ENCODE data around the gene CNTRL. TPM values are rescaled to one million over a fixed set of nuclear protein-coding genes. Genes with fewer than 3 reads are reported as not detected.
"Not testable (repeated sequence)": the region's sequence is repeated elsewhere in the genome, so short reads cannot be mapped to it uniquely, and the experiment has no call there.

The CNTRL gene
- total RNA-seq, 1 donor from 2014 or later: 18.2 TPM

DNA sequence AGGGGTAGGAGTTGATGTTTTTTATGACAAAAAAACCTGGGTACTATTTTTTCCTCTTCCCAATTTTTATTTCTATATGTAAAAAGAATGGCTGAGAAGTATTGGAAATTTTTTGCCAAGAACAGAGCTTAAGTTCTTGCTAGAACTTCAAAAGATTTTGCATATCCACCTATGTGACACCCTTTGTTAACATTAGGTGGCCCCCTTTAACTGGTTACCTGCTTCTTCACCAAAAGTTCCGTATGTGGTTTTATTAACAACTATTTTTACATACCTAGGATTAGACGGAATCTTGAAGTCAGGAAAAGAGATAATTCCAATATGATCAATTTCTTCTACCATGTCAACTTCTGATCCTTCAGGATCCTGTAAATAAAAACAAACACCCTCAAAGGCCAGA lies 40.2 kb upstream of the CNTRL start:
- no peak overlapping the region for H3K4me3 Mint-ChIP-seq (ENCODE audit: low read depth)
- no peak for DNase-seq (ENCODE audit: low spot score, unreplicated experiment)
- peaks cover 1% of the 10 kb centered on the region for H3K36me3 Mint-ChIP-seq (ENCODE audit: insufficient read depth)
- no peaks in the 10 kb centered on the region for H3K9me3 Mint-ChIP-seq (ENCODE audit: low read depth)
- no peaks in the 10 kb centered on the region for H3K27me3 Mint-ChIP-seq
- H3K27ac Mint-ChIP-seq: no peak overlapping the region
- no peaks in the 10 kb centered on the region for H3K4me1 Mint-ChIP-seq (ENCODE audit: low read depth)
- TF ChIP-seq, protein P1, sequence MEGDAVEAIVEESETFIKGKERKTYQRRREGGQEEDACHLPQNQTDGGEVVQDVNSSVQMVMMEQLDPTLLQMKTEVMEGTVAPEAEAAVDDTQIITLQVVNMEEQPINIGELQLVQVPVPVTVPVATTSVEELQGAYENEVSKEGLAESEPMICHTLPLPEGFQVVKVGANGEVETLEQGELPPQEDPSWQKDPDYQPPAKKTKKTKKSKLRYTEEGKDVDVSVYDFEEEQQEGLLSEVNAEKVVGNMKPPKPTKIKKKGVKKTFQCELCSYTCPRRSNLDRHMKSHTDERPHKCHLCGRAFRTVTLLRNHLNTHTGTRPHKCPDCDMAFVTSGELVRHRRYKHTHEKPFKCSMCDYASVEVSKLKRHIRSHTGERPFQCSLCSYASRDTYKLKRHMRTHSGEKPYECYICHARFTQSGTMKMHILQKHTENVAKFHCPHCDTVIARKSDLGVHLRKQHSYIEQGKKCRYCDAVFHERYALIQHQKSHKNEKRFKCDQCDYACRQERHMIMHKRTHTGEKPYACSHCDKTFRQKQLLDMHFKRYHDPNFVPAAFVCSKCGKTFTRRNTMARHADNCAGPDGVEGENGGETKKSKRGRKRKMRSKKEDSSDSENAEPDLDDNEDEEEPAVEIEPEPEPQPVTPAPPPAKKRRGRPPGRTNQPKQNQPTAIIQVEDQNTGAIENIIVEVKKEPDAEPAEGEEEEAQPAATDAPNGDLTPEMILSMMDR (IDR thresholded peaks at IDR 0.05; ENCODE audit: unreplicated experiment): no peak

DNA sequence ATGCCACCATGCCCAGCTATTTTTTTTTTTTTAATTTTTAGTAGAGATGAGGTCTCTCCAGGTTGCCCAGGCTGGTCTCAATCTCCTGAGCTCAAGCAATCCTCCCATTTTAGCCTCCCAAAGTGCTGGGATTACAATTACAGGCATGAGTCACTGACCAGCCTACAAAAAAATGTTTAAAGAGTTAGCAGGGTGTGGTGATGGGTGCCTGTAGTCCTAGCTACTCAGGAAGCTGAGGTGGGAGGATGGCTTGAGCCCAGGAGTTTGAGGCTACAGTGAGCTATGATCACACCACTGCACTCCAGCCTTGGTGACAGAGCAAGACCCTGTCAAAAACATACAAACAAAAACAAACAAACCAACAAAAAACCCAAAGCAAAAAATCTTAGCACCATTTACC lies 39.0 kb upstream of the CNTRL start:
- not testable (repeated sequence) for H3K27ac Mint-ChIP-seq; H3K27me3 Mint-ChIP-seq; H3K4me3 Mint-ChIP-seq (ENCODE audit: low read depth); H3K36me3 Mint-ChIP-seq (ENCODE audit: insufficient read depth); H3K4me1 Mint-ChIP-seq (ENCODE audit: low read depth); H3K9me3 Mint-ChIP-seq (ENCODE audit: low read depth); DNase-seq (ENCODE audit: low spot score, unreplicated experiment)

DNA sequence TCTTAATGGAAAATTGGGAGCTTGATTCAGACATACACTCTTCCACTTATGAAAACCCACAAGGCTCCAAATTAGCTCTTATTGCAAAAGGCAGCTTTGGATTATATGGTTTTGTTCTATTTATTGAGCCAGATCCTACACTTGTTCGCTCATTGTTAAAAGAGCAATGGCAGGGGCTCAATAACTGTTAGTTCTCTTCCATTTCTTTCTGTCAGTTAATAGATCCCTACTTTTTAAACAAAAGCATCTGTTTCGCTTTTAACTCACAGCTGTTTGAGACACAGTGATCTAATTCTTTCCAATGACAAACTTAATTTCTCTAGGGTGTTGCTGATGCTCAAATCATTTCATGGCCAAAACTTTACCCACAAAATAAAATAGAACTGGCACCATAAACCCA lies 36.4 kb upstream of the CNTRL start:
- Mint-ChIP-seq H3K27me3 (no peaks in the 10 kb centered on the region), H3K4me1 (ENCODE audit: low read depth) (no peaks in the 10 kb centered on the region), H3K4me3 (ENCODE audit: low read depth) (no peak overlapping the region), H3K36me3 (ENCODE audit: insufficient read depth) (peaks cover 4% of the 10 kb centered on the region), H3K27ac (no peak overlapping the region), H3K9me3 (ENCODE audit: low read depth) (no peaks in the 10 kb centered on the region)
- TF ChIP-seq, protein P1 (IDR thresholded peaks at IDR 0.05; ENCODE audit: unreplicated experiment): no peak
- no peak for DNase-seq (ENCODE audit: low spot score, unreplicated experiment)

DNA sequence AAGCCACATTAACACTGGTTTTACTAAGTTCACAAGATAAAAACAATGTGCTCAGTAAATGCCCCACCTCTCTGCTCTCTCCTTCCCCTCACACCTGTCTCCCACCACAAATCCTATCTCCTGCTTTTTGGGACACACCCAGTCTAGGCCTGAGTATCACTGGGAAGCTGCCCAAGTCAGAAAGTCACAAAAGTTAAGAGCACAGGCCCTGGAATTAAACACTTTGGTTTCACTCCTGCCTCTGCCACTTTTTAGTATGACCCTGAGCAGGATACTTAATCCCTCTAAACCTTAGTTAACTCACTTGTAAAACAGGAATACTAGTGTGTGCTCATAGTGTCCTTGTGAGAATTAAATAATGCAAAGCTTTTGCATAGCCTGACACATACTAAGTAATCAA lies 36.0 kb upstream of the CNTRL start:
- no peak for DNase-seq (ENCODE audit: low spot score, unreplicated experiment)
- Mint-ChIP-seq H3K9me3 (ENCODE audit: low read depth) (no peaks in the 10 kb centered on the region), H3K4me3 (ENCODE audit: low read depth) (no peak overlapping the region), H3K36me3 (ENCODE audit: insufficient read depth) (peaks cover 4% of the 10 kb centered on the region), H3K27me3 (no peaks in the 10 kb centered on the region), H3K4me1 (ENCODE audit: low read depth) (no peaks in the 10 kb centered on the region), H3K27ac (no peak overlapping the region)
- TF ChIP-seq, protein P1 (IDR thresholded peaks at IDR 0.05; ENCODE audit: unreplicated experiment): no peak

DNA sequence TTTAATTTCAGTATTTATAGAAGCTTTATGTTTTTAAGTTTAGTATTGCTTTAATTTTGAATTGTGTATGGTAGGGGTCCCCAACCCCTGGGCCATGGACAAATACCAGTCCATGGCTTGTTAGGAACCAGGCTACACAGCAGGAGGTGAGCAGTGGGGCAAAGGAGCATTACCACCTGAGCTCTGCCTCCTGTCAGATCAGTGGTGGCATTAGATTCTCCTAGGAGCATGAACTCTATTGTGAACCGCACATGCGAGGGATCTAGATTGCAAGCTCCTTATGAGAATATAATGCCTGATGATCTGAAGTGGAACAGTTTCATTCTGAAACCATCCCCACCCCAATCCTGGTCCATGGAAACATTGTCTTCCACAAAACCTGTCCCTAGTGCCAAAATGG lies 26.6 kb upstream of the CNTRL start:
- no peaks in the 10 kb centered on the region for H3K36me3 Mint-ChIP-seq (ENCODE audit: insufficient read depth)
- peaks cover 35% of the 10 kb centered on the region for H3K4me1 Mint-ChIP-seq (ENCODE audit: low read depth)
- no peak for DNase-seq (ENCODE audit: low spot score, unreplicated experiment)
- TF ChIP-seq, protein P1 (IDR thresholded peaks at IDR 0.05; ENCODE audit: unreplicated experiment): no peak
- peak overlapping the region; percentile 63 for H3K4me3 Mint-ChIP-seq (ENCODE audit: low read depth)
- H3K27ac Mint-ChIP-seq: peak overlapping the region; percentile 12
- no peaks in the 10 kb centered on the region for H3K9me3 Mint-ChIP-seq (ENCODE audit: low read depth)
- H3K27me3 Mint-ChIP-seq: no peaks in the 10 kb centered on the region

DNA sequence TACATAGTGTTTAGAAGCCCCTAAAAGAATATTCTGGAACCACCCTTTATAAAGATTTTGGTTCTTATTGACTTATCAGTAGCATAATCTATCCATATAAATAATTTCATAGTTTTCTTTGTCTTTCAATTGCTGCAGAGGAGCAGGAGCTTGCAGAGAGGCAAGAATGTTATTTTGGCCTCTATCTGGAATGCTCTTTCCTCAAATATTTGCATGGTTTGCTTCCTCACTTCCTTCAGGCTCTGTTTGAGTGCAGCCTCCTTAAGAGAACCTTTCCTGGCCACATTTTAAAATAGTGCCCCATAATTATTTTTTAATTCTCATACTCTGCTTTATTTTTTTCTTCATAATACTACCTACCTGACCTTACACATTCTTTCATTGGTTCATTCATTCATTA lies 26.1 kb upstream of the CNTRL start:
- Mint-ChIP-seq H3K27ac (peak overlapping the region; percentile 29), H3K4me1 (ENCODE audit: low read depth) (peaks cover 39% of the 10 kb centered on the region)

More for the DNA sequence above, 26.1 kb upstream of the CNTRL start:
- H3K9me3 Mint-ChIP-seq (ENCODE audit: low read depth): no peaks in the 10 kb centered on the region
- no peak for DNase-seq (ENCODE audit: low spot score, unreplicated experiment)
- no peaks in the 10 kb centered on the region for H3K27me3 Mint-ChIP-seq
- H3K4me3 Mint-ChIP-seq (ENCODE audit: low read depth): peak overlapping the region; percentile 63
- H3K36me3 Mint-ChIP-seq (ENCODE audit: insufficient read depth): no peaks in the 10 kb centered on the region
- TF ChIP-seq, protein P1 (IDR thresholded peaks at IDR 0.05; ENCODE audit: unreplicated experiment): no peak
